Bronchial epithelial cell (primary cell): ENCODE results near the gene ZBTB7B. TPM values are rescaled to one million over a fixed set of nuclear protein-coding genes. Genes with fewer than 3 reads are reported as not detected.

Experiments used
- DNase-seq: peaks from one replicate; pipeline ENCODE4 v3.0.0-alpha.2; 2010; ENCODE audit warnings: low read depth
- FAIRE-seq: peaks from 2 replicates; lab custom pipeline; 2011; peaks lifted over from hg19 to GRCh38; lab: Jason Lieb, UNC
- H3K27me3 ChIP-seq: 2 replicates; pipeline ENCODE4 v1.5.1; 2011; ENCODE audit warnings: low read length; ENCODE audit not compliant: control insufficient read depth, insufficient read depth
- H3K36me3 ChIP-seq: 2 replicates; pipeline ENCODE4 v1.5.1; 2011; ENCODE audit warnings: low read length; ENCODE audit not compliant: control insufficient read depth, insufficient read depth
- H3K4me3 ChIP-seq: 2 replicates; pipeline ENCODE4 v1.5.1; 2011; ENCODE audit warnings: mild to moderate bottlenecking, low read depth, low read length, control low read depth
- CTCF ChIP-seq: IDR thresholded peaks from 2 replicates; pipeline ENCODE4 v1.5.1; 2011; ENCODE audit warnings: mild to moderate bottlenecking, moderate library complexity, low read length, control low read depth, inconsistent platforms; ENCODE audit not compliant: insufficient read depth, severe bottlenecking
- total RNA-seq: library from RNA; depleted of rRNA; stranded (reverse); fragments of >200 nt; gene quantifications from 2 replicates; pipeline ENCODE4 v1.2.1, GENCODE V29; 2014

The ZBTB7B gene
- total RNA-seq, 1 donor from 2014 or later, result 46.1 TPM

GRCh38 chr1:155063550-155064110 lies 61.0 kb downstream of the ZBTB7B start, which contains the start of gene EFNA4:
Gene EFNA4, plus strand, starts transcription at chr1:155063740. Its CDS starts 84 bp downstream, at chr1:155063824.
- H3K27me3 ChIP-seq, result no peaks in the 10 kb centered on the region
- peak within 1 kb of the TSS; percentile 83 for H3K4me3 ChIP-seq
- TF ChIP-seq CTCF, result no peak
- DNase-seq (peak; percentile 82), FAIRE-seq (no peak)
- H3K36me3 ChIP-seq, result peaks cover 27% of the 10 kb centered on the region

GRCh38 chr1:155064111-155064831 lies 61.7 kb downstream of the ZBTB7B start:
- peak; percentile 16 for DNase-seq
- H3K4me3 ChIP-seq, result peak overlapping the region; percentile 83
- peaks cover 28% of the 10 kb centered on the region for H3K36me3 ChIP-seq
- no peaks in the 10 kb centered on the region for H3K27me3 ChIP-seq
- no peak for TF ChIP-seq CTCF
- no peak for FAIRE-seq

- DNase-seq (no peak), FAIRE-seq (no peak)
- no peak overlapping the region for H3K4me3 ChIP-seq
- H3K27me3 ChIP-seq, result no peaks in the 10 kb centered on the region
- peaks cover 24% of the 10 kb centered on the region for H3K36me3 ChIP-seq
- no peak for TF ChIP-seq CTCF
Observed at GRCh38 chr1:155064832-155065429, 62.3 kb downstream of the ZBTB7B start.

GRCh38 chr1:155066777-155067176 lies 64.2 kb downstream of the ZBTB7B start:
- Histone ChIP-seq H3K4me3 (no peak overlapping the region), H3K36me3 (peaks cover 20% of the 10 kb centered on the region), H3K27me3 (no peaks in the 10 kb centered on the region)
- DNase-seq, result no peak
- TF ChIP-seq CTCF, result no peak
- FAIRE-seq, result no peak

Other genes with a start within 250 kb of the ZBTB7B start
- under 0.01 TPM in 1 of 2 replicates, not detected in the other for gene KCNN3, start 132.5 kb upstream of the ZBTB7B start, total RNA-seq
- gene PMVK, start 66.1 kb upstream of the ZBTB7B start, total RNA-seq, result 11.3 and 24.6 TPM in 2 replicates
- gene PBXIP1, start 46.7 kb upstream of the ZBTB7B start, total RNA-seq, result 23.7 and 28.3 TPM in 2 replicates
- 7.4 and 20.0 TPM in 2 replicates for gene PYGO2, start 41.0 kb upstream of the ZBTB7B start, total RNA-seq
- 216 and 351 TPM in 2 replicates for gene SHC1, start 32.1 kb upstream of the ZBTB7B start, total RNA-seq
- 56.3 and 76.9 TPM in 2 replicates for gene CKS1B, start 28.1 kb upstream of the ZBTB7B start, total RNA-seq
- 40.8 and 49.3 TPM in 2 replicates for gene FLAD1, start 19.5 kb upstream of the ZBTB7B start, total RNA-seq
- 0.51 TPM in 1 of 2 replicates, not detected in the other for gene LENEP, start 9.2 kb upstream of the ZBTB7B start, total RNA-seq
- gene DCST2, start 31.0 kb downstream of the ZBTB7B start, total RNA-seq, result under 0.01 and 0.13 TPM in 2 replicates
- not detected in 2 replicates for gene DCST1, start 31.0 kb downstream of the ZBTB7B start, total RNA-seq
- gene ADAM15, start 48.5 kb downstream of the ZBTB7B start, total RNA-seq, result 181 and 322 TPM in 2 replicates
- gene EFNA4, start 60.9 kb downstream of the ZBTB7B start, total RNA-seq, result 8.7 and 12.9 TPM in 2 replicates
- gene EFNA3, start 76.0 kb downstream of the ZBTB7B start, total RNA-seq, result 3.7 and 11.9 TPM in 2 replicates
- 31.9 and 54.3 TPM in 2 replicates for gene EFNA1, start 125.1 kb downstream of the ZBTB7B start, total RNA-seq
- 149 and 161 TPM in 2 replicates for gene SLC50A1, start 133.1 kb downstream of the ZBTB7B start, total RNA-seq
- 37.4 and 43.5 TPM in 2 replicates for gene DPM3, start 137.7 kb downstream of the ZBTB7B start, total RNA-seq
- 76.3 and 133 TPM in 2 replicates for gene KRTCAP2, start 170.5 kb downstream of the ZBTB7B start, total RNA-seq
- 0.26 and 0.64 TPM in 2 replicates for gene TRIM46, start 171.0 kb downstream of the ZBTB7B start, total RNA-seq
- gene THBS3, start 205.1 kb downstream of the ZBTB7B start, total RNA-seq, result 16.3 and 19.6 TPM in 2 replicates
- 48.4 and 49.5 TPM in 2 replicates for gene MTX1, start 205.9 kb downstream of the ZBTB7B start, total RNA-seq